HepG2 (cell line): ENCODE data around the gene STEAP1.

Experiments
- CTCF ChIP-seq: sonication (generic); formaldehyde crosslinking; IDR thresholded peaks from 2 replicates; pipeline ENCODE4 v1.5.0; 2020; ENCODE audit warnings: mild to moderate bottlenecking, missing genetic modification reagents, moderate library complexity
- MAX ChIP-seq: IDR thresholded peaks from 2 replicates; pipeline ENCODE4 v1.6.1; 2012; ENCODE audit warnings: inconsistent platforms
- SAP130 ChIP-seq: IDR thresholded peaks from 2 replicates; pipeline ENCODE4 v1.6.1; 2016; ENCODE audit warnings: low read depth
- SMAD9 ChIP-seq: sonication (generic); formaldehyde crosslinking; IDR thresholded peaks from 2 replicates; pipeline ENCODE4 v1.5.1; 2020; ENCODE audit warnings: mild to moderate bottlenecking, missing genetic modification reagents
- ZNF549 ChIP-seq: sonication (generic); formaldehyde crosslinking; IDR thresholded peaks from 2 replicates; pipeline ENCODE4 v1.5.0; 2020; ENCODE audit warnings: missing genetic modification reagents
- ZNF577 ChIP-seq: sonication (generic); formaldehyde crosslinking; IDR thresholded peaks from 2 replicates; pipeline ENCODE4 v1.4.0; 2020; ENCODE audit warnings: mild to moderate bottlenecking, low read depth, missing genetic modification reagents, borderline replicate concordance

DNA sequence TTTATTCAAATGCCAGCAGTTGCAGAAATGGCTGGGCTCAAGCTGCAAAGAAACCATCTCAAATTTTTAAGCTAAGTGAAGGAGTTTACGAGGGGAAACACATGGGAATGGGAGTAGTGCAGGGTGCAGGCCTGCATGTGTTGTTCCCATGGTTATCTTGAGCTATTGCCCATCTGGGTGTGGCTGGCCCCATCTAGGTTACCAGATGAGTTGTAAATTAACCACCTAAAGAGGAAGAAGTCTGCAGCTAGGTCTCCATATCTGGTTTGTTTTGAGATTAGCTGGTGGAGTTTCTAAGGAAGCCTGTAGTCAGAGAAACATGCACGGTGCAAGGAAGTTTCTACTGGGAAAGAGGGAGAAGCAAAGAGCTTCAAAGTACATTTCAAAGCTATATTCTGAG is 34.0 kb downstream of the STEAP1 start:
- TF ChIP-seq ZNF549, result no peak
- TF ChIP-seq CTCF (CRISPR knock-in tag), result no peak
- no peak for TF ChIP-seq SMAD9 (CRISPR knock-in tag)
- TF ChIP-seq MAX, result no peak
- no peak for TF ChIP-seq ZNF577 (CRISPR knock-in tag)
- TF ChIP-seq SAP130 (CRISPR knock-in tag), result 0 out of 2 replicates have a peak, but pooled peaks have one; percentile 20
